ENCODE data around the gene RAD51B. TPM values are rescaled to one million over a fixed set of nuclear protein-coding genes. Genes with fewer than 3 reads are reported as not detected.

The RAD51B gene
- total RNA-seq, 1 experiment from 2014 or later, result 14.2 TPM

DNA sequence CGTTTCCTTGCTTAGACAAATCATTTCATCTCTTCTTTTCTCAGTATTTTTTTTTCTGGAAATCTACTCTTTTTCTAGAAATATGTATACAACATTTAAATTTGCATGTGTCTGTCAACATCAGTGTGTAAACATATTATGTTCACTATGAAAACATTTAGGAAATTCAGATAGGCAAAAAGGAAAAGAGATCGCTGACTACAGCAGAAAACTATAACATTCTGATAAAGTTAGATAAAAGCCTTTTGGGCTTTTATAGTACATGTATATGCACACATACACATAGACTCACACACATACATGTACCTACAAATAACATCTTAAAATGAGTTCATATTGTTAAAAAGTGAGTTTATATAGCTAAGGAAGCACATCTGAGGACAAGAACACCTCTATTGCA is 142.1 kb downstream of the RAD51B start:
- H3K4me3 Mint-ChIP-seq, result no peak overlapping the region
- CTCF ChIA-PET, result no interaction called here
- no peak for ATAC-seq
- peaks cover 3% of the 10 kb centered on the region for H3K9me3 Mint-ChIP-seq
- TF ChIP-seq SP1 (CRISPR knock-in tag; conservative IDR thresholded peaks at IDR 0.05) (no peak), ELF4 (CRISPR knock-in tag; IDR thresholded peaks at IDR 0.05; ENCODE audit: low read depth) (no peak), EMX1 (CRISPR knock-in tag; IDR thresholded peaks at IDR 0.05) (no peak), TP53 (CRISPR knock-in tag; IDR thresholded peaks at IDR 0.05) (no peak), ETV6 (CRISPR knock-in tag; IDR thresholded peaks at IDR 0.05) (no peak), SOX15 (CRISPR knock-in tag; IDR thresholded peaks at IDR 0.05) (no peak), FOXP1 (CRISPR knock-in tag; IDR thresholded peaks at IDR 0.05; ENCODE audit: borderline replicate concordance) (no peak), JUN (CRISPR knock-in tag; IDR thresholded peaks at IDR 0.05) (no peak), NFE2L1 (CRISPR knock-in tag; IDR thresholded peaks at IDR 0.05) (no peak), SMAD3 (CRISPR knock-in tag; IDR thresholded peaks at IDR 0.05; ENCODE audit: borderline replicate concordance) (no peak), IRF2 (CRISPR knock-in tag; IDR thresholded peaks at IDR 0.05; ENCODE audit: borderline replicate concordance, low read depth) (no peak), ZNF232 (CRISPR knock-in tag; IDR thresholded peaks at IDR 0.05) (no peak)
- TF ChIP-seq, protein P1, sequence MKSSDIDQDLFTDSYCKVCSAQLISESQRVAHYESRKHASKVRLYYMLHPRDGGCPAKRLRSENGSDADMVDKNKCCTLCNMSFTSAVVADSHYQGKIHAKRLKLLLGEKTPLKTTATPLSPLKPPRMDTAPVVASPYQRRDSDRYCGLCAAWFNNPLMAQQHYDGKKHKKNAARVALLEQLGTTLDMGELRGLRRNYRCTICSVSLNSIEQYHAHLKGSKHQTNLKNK (CRISPR knock-in tag; IDR thresholded peaks at IDR 0.05), result no peak
- TF ChIP-seq, protein P2, sequence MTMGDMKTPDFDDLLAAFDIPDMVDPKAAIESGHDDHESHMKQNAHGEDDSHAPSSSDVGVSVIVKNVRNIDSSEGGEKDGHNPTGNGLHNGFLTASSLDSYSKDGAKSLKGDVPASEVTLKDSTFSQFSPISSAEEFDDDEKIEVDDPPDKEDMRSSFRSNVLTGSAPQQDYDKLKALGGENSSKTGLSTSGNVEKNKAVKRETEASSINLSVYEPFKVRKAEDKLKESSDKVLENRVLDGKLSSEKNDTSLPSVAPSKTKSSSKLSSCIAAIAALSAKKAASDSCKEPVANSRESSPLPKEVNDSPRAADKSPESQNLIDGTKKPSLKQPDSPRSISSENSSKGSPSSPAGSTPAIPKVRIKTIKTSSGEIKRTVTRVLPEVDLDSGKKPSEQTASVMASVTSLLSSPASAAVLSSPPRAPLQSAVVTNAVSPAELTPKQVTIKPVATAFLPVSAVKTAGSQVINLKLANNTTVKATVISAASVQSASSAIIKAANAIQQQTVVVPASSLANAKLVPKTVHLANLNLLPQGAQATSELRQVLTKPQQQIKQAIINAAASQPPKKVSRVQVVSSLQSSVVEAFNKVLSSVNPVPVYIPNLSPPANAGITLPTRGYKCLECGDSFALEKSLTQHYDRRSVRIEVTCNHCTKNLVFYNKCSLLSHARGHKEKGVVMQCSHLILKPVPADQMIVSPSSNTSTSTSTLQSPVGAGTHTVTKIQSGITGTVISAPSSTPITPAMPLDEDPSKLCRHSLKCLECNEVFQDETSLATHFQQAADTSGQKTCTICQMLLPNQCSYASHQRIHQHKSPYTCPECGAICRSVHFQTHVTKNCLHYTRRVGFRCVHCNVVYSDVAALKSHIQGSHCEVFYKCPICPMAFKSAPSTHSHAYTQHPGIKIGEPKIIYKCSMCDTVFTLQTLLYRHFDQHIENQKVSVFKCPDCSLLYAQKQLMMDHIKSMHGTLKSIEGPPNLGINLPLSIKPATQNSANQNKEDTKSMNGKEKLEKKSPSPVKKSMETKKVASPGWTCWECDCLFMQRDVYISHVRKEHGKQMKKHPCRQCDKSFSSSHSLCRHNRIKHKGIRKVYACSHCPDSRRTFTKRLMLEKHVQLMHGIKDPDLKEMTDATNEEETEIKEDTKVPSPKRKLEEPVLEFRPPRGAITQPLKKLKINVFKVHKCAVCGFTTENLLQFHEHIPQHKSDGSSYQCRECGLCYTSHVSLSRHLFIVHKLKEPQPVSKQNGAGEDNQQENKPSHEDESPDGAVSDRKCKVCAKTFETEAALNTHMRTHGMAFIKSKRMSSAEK (CRISPR knock-in tag; IDR thresholded peaks at IDR 0.05; ENCODE audit: borderline replicate concordance), result no peak
- TF ChIP-seq, protein P3, sequence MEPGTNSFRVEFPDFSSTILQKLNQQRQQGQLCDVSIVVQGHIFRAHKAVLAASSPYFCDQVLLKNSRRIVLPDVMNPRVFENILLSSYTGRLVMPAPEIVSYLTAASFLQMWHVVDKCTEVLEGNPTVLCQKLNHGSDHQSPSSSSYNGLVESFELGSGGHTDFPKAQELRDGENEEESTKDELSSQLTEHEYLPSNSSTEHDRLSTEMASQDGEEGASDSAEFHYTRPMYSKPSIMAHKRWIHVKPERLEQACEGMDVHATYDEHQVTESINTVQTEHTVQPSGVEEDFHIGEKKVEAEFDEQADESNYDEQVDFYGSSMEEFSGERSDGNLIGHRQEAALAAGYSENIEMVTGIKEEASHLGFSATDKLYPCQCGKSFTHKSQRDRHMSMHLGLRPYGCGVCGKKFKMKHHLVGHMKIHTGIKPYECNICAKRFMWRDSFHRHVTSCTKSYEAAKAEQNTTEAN (CRISPR knock-in tag; IDR thresholded peaks at IDR 0.05), result no peak
- TF ChIP-seq, protein P4, sequence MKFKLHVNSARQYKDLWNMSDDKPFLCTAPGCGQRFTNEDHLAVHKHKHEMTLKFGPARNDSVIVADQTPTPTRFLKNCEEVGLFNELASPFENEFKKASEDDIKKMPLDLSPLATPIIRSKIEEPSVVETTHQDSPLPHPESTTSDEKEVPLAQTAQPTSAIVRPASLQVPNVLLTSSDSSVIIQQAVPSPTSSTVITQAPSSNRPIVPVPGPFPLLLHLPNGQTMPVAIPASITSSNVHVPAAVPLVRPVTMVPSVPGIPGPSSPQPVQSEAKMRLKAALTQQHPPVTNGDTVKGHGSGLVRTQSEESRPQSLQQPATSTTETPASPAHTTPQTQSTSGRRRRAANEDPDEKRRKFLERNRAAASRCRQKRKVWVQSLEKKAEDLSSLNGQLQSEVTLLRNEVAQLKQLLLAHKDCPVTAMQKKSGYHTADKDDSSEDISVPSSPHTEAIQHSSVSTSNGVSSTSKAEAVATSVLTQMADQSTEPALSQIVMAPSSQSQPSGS (CRISPR knock-in tag; IDR thresholded peaks at IDR 0.05; ENCODE audit: borderline replicate concordance, low read depth), result no peak
- TF ChIP-seq, protein P5, sequence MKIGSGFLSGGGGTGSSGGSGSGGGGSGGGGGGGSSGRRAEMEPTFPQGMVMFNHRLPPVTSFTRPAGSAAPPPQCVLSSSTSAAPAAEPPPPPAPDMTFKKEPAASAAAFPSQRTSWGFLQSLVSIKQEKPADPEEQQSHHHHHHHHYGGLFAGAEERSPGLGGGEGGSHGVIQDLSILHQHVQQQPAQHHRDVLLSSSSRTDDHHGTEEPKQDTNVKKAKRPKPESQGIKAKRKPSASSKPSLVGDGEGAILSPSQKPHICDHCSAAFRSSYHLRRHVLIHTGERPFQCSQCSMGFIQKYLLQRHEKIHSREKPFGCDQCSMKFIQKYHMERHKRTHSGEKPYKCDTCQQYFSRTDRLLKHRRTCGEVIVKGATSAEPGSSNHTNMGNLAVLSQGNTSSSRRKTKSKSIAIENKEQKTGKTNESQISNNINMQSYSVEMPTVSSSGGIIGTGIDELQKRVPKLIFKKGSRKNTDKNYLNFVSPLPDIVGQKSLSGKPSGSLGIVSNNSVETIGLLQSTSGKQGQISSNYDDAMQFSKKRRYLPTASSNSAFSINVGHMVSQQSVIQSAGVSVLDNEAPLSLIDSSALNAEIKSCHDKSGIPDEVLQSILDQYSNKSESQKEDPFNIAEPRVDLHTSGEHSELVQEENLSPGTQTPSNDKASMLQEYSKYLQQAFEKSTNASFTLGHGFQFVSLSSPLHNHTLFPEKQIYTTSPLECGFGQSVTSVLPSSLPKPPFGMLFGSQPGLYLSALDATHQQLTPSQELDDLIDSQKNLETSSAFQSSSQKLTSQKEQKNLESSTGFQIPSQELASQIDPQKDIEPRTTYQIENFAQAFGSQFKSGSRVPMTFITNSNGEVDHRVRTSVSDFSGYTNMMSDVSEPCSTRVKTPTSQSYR (CRISPR knock-in tag; IDR thresholded peaks at IDR 0.05), result no peak
- H3K27ac Mint-ChIP-seq, result no peak overlapping the region
- no peaks in the 10 kb centered on the region for H3K27me3 Mint-ChIP-seq (ENCODE audit: low read depth)
- no peaks in the 10 kb centered on the region for H3K4me1 Mint-ChIP-seq
- DNase-seq (ENCODE audit: low spot score), result no peak
- POLR2A ChIA-PET, result no interaction called here
- peaks cover 4% of the 10 kb centered on the region for H3K36me3 Mint-ChIP-seq

DNA sequence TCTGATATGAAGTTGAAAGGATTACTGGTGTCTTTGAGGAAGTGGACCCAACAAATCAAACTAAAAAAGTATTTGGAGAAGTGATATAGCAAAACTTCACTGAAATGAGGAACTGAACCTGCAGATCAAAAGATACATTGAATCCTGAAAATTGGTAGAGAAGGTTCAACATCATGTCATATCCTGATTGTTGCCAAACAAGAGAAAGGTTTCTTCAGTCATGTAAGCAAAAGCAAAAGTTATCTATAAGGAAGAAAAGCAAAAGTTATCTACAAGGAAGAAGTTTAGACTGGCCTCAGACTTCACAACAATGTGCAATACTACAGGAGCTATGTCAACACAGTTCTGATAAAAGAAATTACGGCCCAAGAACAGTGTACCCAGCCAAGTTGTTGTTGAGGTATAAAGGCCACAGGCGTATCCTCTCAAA is 142.7 kb downstream of the RAD51B start:
- ATAC-seq (no peak), DNase-seq (ENCODE audit: low spot score) (no peak)
- Mint-ChIP-seq H3K4me3 (no peak overlapping the region), H3K36me3 (peaks cover 9% of the 10 kb centered on the region), H3K27me3 (ENCODE audit: low read depth) (no peaks in the 10 kb centered on the region), H3K9me3 (peaks cover 9% of the 10 kb centered on the region), H3K4me1 (no peaks in the 10 kb centered on the region), H3K27ac (no peak overlapping the region)
- POLR2A ChIA-PET, result no interaction called here
- CTCF ChIA-PET, result no interaction called here
- TF ChIP-seq NFE2L1 (CRISPR knock-in tag; IDR thresholded peaks at IDR 0.05), result no peak
- TF ChIP-seq, protein P6, sequence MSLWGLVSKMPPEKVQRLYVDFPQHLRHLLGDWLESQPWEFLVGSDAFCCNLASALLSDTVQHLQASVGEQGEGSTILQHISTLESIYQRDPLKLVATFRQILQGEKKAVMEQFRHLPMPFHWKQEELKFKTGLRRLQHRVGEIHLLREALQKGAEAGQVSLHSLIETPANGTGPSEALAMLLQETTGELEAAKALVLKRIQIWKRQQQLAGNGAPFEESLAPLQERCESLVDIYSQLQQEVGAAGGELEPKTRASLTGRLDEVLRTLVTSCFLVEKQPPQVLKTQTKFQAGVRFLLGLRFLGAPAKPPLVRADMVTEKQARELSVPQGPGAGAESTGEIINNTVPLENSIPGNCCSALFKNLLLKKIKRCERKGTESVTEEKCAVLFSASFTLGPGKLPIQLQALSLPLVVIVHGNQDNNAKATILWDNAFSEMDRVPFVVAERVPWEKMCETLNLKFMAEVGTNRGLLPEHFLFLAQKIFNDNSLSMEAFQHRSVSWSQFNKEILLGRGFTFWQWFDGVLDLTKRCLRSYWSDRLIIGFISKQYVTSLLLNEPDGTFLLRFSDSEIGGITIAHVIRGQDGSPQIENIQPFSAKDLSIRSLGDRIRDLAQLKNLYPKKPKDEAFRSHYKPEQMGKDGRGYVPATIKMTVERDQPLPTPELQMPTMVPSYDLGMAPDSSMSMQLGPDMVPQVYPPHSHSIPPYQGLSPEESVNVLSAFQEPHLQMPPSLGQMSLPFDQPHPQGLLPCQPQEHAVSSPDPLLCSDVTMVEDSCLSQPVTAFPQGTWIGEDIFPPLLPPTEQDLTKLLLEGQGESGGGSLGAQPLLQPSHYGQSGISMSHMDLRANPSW (CRISPR knock-in tag; conservative IDR thresholded peaks at IDR 0.05; ENCODE audit: low read depth), result no peak
- no peak for TF ChIP-seq FOXJ3 (CRISPR knock-in tag; IDR thresholded peaks at IDR 0.05; ENCODE audit: borderline replicate concordance)
- TF ChIP-seq, protein P7, sequence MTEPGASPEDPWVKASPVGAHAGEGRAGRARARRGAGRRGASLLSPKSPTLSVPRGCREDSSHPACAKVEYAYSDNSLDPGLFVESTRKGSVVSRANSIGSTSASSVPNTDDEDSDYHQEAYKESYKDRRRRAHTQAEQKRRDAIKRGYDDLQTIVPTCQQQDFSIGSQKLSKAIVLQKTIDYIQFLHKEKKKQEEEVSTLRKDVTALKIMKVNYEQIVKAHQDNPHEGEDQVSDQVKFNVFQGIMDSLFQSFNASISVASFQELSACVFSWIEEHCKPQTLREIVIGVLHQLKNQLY (CRISPR knock-in tag; IDR thresholded peaks at IDR 0.05), result no peak
- TF ChIP-seq JUN (CRISPR knock-in tag; IDR thresholded peaks at IDR 0.05), result no peak
- TF ChIP-seq, protein P8, sequence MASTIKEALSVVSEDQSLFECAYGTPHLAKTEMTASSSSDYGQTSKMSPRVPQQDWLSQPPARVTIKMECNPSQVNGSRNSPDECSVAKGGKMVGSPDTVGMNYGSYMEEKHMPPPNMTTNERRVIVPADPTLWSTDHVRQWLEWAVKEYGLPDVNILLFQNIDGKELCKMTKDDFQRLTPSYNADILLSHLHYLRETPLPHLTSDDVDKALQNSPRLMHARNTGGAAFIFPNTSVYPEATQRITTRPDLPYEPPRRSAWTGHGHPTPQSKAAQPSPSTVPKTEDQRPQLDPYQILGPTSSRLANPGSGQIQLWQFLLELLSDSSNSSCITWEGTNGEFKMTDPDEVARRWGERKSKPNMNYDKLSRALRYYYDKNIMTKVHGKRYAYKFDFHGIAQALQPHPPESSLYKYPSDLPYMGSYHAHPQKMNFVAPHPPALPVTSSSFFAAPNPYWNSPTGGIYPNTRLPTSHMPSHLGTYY (CRISPR knock-in tag; IDR thresholded peaks at IDR 0.05), result no peak
